Fibroblast of lung (primary cell): Measurements from ENCODE around the gene KAT7. TPM values are rescaled to one million over a fixed set of nuclear protein-coding genes. Genes with fewer than 3 reads are reported as not detected.

ENCODE experiments used
- DNase-seq, 2 donors: peaks; one replicate each; pipeline versions ENCODE4 v3.0.0 to v3.0.0-alpha.2; 2010; ENCODE audit warnings: low read depth in 2 of 2
- H2AFZ ChIP-seq: 2 replicates; pipeline ENCODE4 v1.5.1; 2012; ENCODE audit warnings: low read length, control low read depth, inconsistent platforms
- H3K27ac ChIP-seq: 2 replicates; pipeline ENCODE4 v1.5.1; 2011; ENCODE audit warnings: low read length, control low read depth; ENCODE audit not compliant: insufficient read depth
- H3K27me3 ChIP-seq: 2 replicates; pipeline ENCODE4 v1.5.1; 2011; ENCODE audit warnings: mild to moderate bottlenecking, low read length; ENCODE audit not compliant: control insufficient read depth, insufficient read depth
- H3K36me3 ChIP-seq: 2 replicates; pipeline ENCODE4 v1.5.1; 2011; ENCODE audit warnings: low read length; ENCODE audit not compliant: control insufficient read depth, insufficient read depth
- H3K4me1 ChIP-seq: 2 replicates; pipeline ENCODE4 v1.5.1; 2011; ENCODE audit warnings: low read length; ENCODE audit not compliant: control insufficient read depth, insufficient read depth; ENCODE audit errors: extremely low read depth
- H3K4me2 ChIP-seq: 2 replicates; pipeline ENCODE4 v1.5.1; 2011; ENCODE audit warnings: low read length, control low read depth; ENCODE audit not compliant: insufficient read depth; ENCODE audit errors: extremely low read depth
- H3K4me3 ChIP-seq, 4 experiments: fragments of 200-600 bp in 1 of 4; sonication (generic) in 1 of 4; replicated peaks in 1 of 4; 2 replicates each; pipeline ENCODE4 v1.5.1; 2011 to 2016; ENCODE audit warnings: low read length in 4 of 4, low read depth in 3 of 4, mild to moderate bottlenecking in 3 of 4, control low read depth in 2 of 4, inconsistent platforms in 1 of 4, mixed read lengths in 1 of 4; ENCODE audit not compliant: insufficient read depth in 1 of 4; ENCODE audit errors: control extremely low read depth in 1 of 4
- H3K79me2 ChIP-seq: 2 replicates; pipeline ENCODE4 v1.5.1; 2012; ENCODE audit warnings: mild to moderate bottlenecking, low read length, inconsistent platforms; ENCODE audit not compliant: control insufficient read depth, insufficient read depth
- H3K9ac ChIP-seq: 2 replicates; pipeline ENCODE4 v1.5.1; 2011; ENCODE audit warnings: mild to moderate bottlenecking, low read length, control low read depth; ENCODE audit not compliant: insufficient read depth
- H3K9me3 ChIP-seq: 2 replicates; pipeline ENCODE4 v1.5.1; 2012; ENCODE audit warnings: low read depth, low read length; ENCODE audit not compliant: control insufficient read depth, insufficient read depth
- H4K20me1 ChIP-seq: 2 replicates; pipeline ENCODE4 v1.5.1; 2011; ENCODE audit warnings: low read length; ENCODE audit not compliant: control insufficient read depth, insufficient read depth; ENCODE audit errors: extremely low read depth
- CTCF ChIP-seq, 2 donors: IDR thresholded peaks in 1 of 2; conservative IDR thresholded peaks in 1 of 2; 1 replicate in 1 of 2; 2 replicates in 1 of 2; pipeline ENCODE4 v1.5.1; 2011 to 2012; ENCODE audit warnings: low read length in 2 of 2, control low read depth in 1 of 2, inconsistent platforms in 1 of 2, low read depth in 1 of 2, mild to moderate bottlenecking in 1 of 2
- EZH2 ChIP-seq: IDR thresholded peaks from 2 replicates; pipeline ENCODE4 v1.5.1; 2012; ENCODE audit warnings: low read length, control low read depth, mild to moderate bottlenecking; ENCODE audit errors: missing control alignments
- polyA plus RNA-seq, 2 donors: library from polyadenylated mRNA; depleted of rRNA in 1 of 2; stranded (reverse) in 1 of 2; unstranded in 1 of 2; fragments of >200 nt; gene quantifications; 2 replicates each; pipeline ENCODE4 v1.2.1, GENCODE V29; 2011 to 2012; ENCODE audit warnings: missing spikeins in 1 of 2
- total RNA-seq: library from RNA; depleted of rRNA; stranded (reverse); fragments of >200 nt; gene quantifications from 2 replicates; pipeline ENCODE4 v1.2.1, GENCODE V29; 2014

Gene KAT7
- total and polyA plus RNA-seq, 2 donors (not counting 1 experiment from before 2014, with no cell fraction given), result 25.6 to 35.5 TPM

- no peak for TF ChIP-seq EZH2
- TF ChIP-seq CTCF (conservative IDR thresholded peaks at IDR 0.05 in 1 of 2, IDR thresholded peaks at IDR 0.05 in 1 of 2; ENCODE audit: low read depth in 1 of 2, low read length in 2 of 2), result no peak
- Histone ChIP-seq H4K20me1 (no peaks in the 10 kb centered on the region), H3K36me3 (no peaks in the 10 kb centered on the region), H3K79me2 (no peaks in the 10 kb centered on the region), H3K9me3 (no peaks in the 10 kb centered on the region), H3K4me1 (peaks cover 2% of the 10 kb centered on the region), H3K27ac (no peak overlapping the region), H2AFZ (no peak overlapping the region), H3K4me2 (no peak overlapping the region), H3K4me3 (no peak overlapping the region), H3K9ac (no peak overlapping the region), H3K27me3 (peaks cover 5% of the 10 kb centered on the region)
- DNase-seq, result no peak
Observed at GRCh38 chr17:49853470-49854015, 65.1 kb downstream of the KAT7 start.

DNA sequence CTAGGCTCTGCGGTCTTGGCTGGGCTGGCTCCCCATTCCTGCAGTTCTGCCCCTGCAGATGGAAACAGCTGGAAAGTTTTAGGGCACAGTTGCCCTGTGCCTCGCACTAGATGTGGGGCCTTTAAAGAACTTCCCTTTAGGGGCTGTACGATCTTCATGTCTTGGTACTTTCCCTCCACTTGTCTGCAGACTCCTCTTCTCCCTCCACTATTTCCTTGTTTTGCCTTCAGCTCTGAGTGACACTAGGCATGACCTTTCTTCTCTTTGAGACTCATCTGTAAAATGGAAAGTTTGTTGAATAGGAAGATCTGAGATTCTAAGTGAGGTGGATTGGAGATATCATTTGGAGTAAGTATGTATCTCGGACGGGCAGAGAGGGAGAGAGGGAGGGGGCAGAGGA is 65.6 kb downstream of the KAT7 start:
- no peaks in the 10 kb centered on the region for H4K20me1 ChIP-seq
- H3K27me3 ChIP-seq, result peaks cover 5% of the 10 kb centered on the region
- H3K36me3 ChIP-seq, result no peaks in the 10 kb centered on the region
- H3K27ac ChIP-seq, result no peak overlapping the region
- no peaks in the 10 kb centered on the region for H3K9me3 ChIP-seq
- H3K79me2 ChIP-seq, result no peaks in the 10 kb centered on the region
- no peak for TF ChIP-seq EZH2
- TF ChIP-seq CTCF (conservative IDR thresholded peaks at IDR 0.05 in 1 of 2, IDR thresholded peaks at IDR 0.05 in 1 of 2; ENCODE audit: low read depth in 1 of 2, low read length in 2 of 2), result no peak
- no peak overlapping the region for H2AFZ ChIP-seq
- H3K4me3 ChIP-seq, result no peak overlapping the region
- DNase-seq, result no peak
- no peak overlapping the region for H3K9ac ChIP-seq
- H3K4me2 ChIP-seq, result no peak overlapping the region
- H3K4me1 ChIP-seq, result peaks cover 2% of the 10 kb centered on the region

GRCh38 chr17:49858796-49859195 is 70.3 kb downstream of the KAT7 start:
- Histone ChIP-seq H3K9me3 (no peaks in the 10 kb centered on the region), H3K4me3 (no peak overlapping the region)
- DNase-seq, result no peak

More at GRCh38 chr17:49858796-49859195, 70.3 kb downstream of the KAT7 start:
- no peak overlapping the region for H3K4me2 ChIP-seq
- no peak overlapping the region for H3K27ac ChIP-seq
- H3K79me2 ChIP-seq, result no peaks in the 10 kb centered on the region
- H3K36me3 ChIP-seq, result no peaks in the 10 kb centered on the region
- H4K20me1 ChIP-seq, result no peaks in the 10 kb centered on the region
- H3K9ac ChIP-seq, result no peak overlapping the region
- TF ChIP-seq CTCF (conservative IDR thresholded peaks at IDR 0.05 in 1 of 2, IDR thresholded peaks at IDR 0.05 in 1 of 2; ENCODE audit: low read depth in 1 of 2, low read length in 2 of 2) (no peak), EZH2 (no peak)
- peaks cover 9% of the 10 kb centered on the region for H3K27me3 ChIP-seq
- H3K4me1 ChIP-seq, result no peaks in the 10 kb centered on the region
- no peak overlapping the region for H2AFZ ChIP-seq
